Measurements from ENCODE around the gene RRAS. TPM values are rescaled to one million over a fixed set of nuclear protein-coding genes. Genes with fewer than 3 reads are reported as not detected.

The RRAS gene
- total and polyA plus RNA-seq, 4 donors: 4.1 to 18.5 (median 11.1) TPM

DNA sequence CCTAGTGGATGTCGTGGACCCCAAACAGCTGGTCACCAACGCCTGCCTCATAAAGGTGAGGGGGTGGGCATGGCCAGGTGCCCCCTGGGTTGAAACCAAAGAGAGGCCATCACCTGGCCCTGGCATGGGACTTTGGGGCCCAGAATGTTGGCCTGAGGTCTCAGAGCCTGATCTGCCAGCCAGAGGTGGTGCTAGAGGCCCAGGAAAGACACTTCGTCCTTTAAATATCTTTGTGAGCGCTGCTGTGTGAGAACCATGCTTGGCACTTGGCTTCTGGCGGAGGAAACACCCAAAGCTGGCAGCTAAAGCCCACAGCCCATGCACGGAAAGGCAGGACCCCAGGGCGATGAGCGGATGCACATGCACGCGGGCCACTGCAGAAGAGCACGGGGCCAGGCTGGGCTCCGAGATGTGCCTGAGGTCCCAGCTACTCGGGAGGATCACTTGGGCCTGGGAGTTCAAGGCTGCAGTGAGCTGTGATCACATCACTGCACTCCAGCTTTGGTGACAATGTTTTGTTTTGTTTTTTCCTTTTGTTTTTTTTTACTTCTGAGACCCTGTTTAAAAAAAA is 45.1 kb upstream of the RRAS start:
- H3K4me1 ChIP-seq (ENCODE audit: control insufficient read depth in 4 of 4, insufficient read depth in 4 of 4, low read length in 3 of 4): peaks cover 4 to 31% (median 17%) of the 10 kb centered on the region in 4 donors
- H3K27ac ChIP-seq (ENCODE audit: low read depth in 1 of 2, low read length in 2 of 2): no peak overlapping the region
- no peak for DNase-seq (ENCODE audit: low spot score)
- peaks cover 6 to 49% (median 16%) of the 10 kb centered on the region in 4 donors for H3K36me3 ChIP-seq (ENCODE audit: control insufficient read depth in 4 of 4, insufficient read depth in 3 of 4, low read depth in 1 of 4, low read length in 3 of 4)
- no peak for TF ChIP-seq NR2F2 (IDR thresholded peaks at IDR 0.05)
- TF ChIP-seq HNF4A (conservative IDR thresholded peaks at IDR 0.05): no peak
- TF ChIP-seq TAF1 (conservative IDR thresholded peaks at IDR 0.05): no peak
- TF ChIP-seq, protein P1, sequence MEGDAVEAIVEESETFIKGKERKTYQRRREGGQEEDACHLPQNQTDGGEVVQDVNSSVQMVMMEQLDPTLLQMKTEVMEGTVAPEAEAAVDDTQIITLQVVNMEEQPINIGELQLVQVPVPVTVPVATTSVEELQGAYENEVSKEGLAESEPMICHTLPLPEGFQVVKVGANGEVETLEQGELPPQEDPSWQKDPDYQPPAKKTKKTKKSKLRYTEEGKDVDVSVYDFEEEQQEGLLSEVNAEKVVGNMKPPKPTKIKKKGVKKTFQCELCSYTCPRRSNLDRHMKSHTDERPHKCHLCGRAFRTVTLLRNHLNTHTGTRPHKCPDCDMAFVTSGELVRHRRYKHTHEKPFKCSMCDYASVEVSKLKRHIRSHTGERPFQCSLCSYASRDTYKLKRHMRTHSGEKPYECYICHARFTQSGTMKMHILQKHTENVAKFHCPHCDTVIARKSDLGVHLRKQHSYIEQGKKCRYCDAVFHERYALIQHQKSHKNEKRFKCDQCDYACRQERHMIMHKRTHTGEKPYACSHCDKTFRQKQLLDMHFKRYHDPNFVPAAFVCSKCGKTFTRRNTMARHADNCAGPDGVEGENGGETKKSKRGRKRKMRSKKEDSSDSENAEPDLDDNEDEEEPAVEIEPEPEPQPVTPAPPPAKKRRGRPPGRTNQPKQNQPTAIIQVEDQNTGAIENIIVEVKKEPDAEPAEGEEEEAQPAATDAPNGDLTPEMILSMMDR (IDR thresholded peaks at IDR 0.05; ENCODE audit: low read depth, low read length, missing input control): no peak
- TF ChIP-seq, protein P2, sequence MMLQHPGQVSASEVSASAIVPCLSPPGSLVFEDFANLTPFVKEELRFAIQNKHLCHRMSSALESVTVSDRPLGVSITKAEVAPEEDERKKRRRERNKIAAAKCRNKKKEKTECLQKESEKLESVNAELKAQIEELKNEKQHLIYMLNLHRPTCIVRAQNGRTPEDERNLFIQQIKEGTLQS (IDR thresholded peaks at IDR 0.05): no peak
- TF ChIP-seq HNF4G (IDR thresholded peaks at IDR 0.05): no peak
- no peak for TF ChIP-seq RXRA (IDR thresholded peaks at IDR 0.05)
- no peak overlapping the region for H3K4me3 ChIP-seq (ENCODE audit: low read depth in 1 of 3, low read length in 3 of 3)
- H3K9me3 ChIP-seq (ENCODE audit: control insufficient read depth in 4 of 4, low read length in 3 of 4): no peaks in the 10 kb centered on the region
- H3K27me3 ChIP-seq (ENCODE audit: control insufficient read depth in 4 of 4, insufficient read depth in 4 of 4, low read length in 3 of 4): no peaks in the 10 kb centered on the region
- 93% methylated on average over 13 of the region's 13 CpGs for WGBS
- no peak overlapping the region for H3K9ac ChIP-seq (ENCODE audit: low read depth in 1 of 2, low read length in 2 of 2)

DNA sequence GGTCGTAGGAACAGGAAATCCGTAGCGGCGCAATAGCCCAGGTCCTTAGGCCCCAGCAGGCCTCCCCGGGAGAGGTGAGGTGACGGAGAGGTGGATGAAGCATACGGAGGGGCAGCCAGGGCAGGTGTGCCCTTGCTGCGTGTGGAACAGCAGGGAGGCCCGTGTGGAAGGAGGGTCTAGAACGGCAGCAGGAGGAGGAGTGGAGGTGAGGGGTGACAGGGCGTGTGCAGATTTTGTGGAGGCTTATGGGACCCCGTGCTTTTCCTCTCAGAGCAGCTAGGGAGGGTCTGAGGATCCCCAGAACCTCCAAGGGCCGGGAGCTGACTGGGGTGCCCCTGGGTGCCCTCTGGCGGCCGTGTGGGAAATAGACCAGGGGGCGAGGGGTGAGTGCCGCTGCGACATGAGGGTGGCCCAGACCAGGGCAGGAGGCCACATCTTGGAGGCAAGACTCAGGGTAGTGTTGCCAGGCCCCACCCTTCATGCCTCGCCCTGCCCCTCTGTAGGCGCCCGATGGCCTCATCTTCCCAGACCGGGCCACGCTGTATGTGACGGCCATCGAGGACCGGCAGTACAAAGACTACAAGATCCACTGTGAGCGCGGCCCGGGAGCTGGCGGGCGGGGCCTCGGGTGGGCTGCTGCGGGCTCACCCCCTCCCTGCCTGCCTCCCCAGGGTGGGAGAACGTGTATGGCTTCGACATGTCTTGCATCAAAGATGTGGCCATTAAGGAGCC is 44.5 kb upstream of the RRAS start:
- no peak overlapping the region for H3K9ac ChIP-seq (ENCODE audit: low read depth in 1 of 2, low read length in 2 of 2)
- TF ChIP-seq, protein P1 (IDR thresholded peaks at IDR 0.05; ENCODE audit: low read depth, low read length, missing input control): peak; percentile 17
- TF ChIP-seq, protein P3, sequence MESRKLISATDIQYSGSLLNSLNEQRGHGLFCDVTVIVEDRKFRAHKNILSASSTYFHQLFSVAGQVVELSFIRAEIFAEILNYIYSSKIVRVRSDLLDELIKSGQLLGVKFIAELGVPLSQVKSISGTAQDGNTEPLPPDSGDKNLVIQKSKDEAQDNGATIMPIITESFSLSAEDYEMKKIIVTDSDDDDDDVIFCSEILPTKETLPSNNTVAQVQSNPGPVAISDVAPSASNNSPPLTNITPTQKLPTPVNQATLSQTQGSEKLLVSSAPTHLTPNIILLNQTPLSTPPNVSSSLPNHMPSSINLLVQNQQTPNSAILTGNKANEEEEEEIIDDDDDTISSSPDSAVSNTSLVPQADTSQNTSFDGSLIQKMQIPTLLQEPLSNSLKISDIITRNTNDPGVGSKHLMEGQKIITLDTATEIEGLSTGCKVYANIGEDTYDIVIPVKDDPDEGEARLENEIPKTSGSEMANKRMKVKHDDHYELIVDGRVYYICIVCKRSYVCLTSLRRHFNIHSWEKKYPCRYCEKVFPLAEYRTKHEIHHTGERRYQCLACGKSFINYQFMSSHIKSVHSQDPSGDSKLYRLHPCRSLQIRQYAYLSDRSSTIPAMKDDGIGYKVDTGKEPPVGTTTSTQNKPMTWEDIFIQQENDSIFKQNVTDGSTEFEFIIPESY (IDR thresholded peaks at IDR 0.05): no peak
- H3K27ac ChIP-seq (ENCODE audit: low read depth in 1 of 2, low read length in 2 of 2): no peak overlapping the region
- WGBS: 86% methylated on average over 35 of the region's 35 CpGs
- no peak overlapping the region for H3K4me3 ChIP-seq (ENCODE audit: low read depth in 1 of 3, low read length in 3 of 3)
- H3K36me3 ChIP-seq (ENCODE audit: control insufficient read depth in 4 of 4, insufficient read depth in 3 of 4, low read depth in 1 of 4, low read length in 3 of 4): peaks cover 6 to 49% (median 16%) of the 10 kb centered on the region in 4 donors
- H3K4me1 ChIP-seq (ENCODE audit: control insufficient read depth in 4 of 4, insufficient read depth in 4 of 4, low read length in 3 of 4): peaks cover 2 to 31% (median 13%) of the 10 kb centered on the region in 4 donors
- no peaks in the 10 kb centered on the region for H3K27me3 ChIP-seq (ENCODE audit: control insufficient read depth in 4 of 4, insufficient read depth in 4 of 4, low read length in 3 of 4)
- DNase-seq (ENCODE audit: low spot score): no peak
- H3K9me3 ChIP-seq (ENCODE audit: control insufficient read depth in 4 of 4, low read length in 3 of 4): no peaks in the 10 kb centered on the region

DNA sequence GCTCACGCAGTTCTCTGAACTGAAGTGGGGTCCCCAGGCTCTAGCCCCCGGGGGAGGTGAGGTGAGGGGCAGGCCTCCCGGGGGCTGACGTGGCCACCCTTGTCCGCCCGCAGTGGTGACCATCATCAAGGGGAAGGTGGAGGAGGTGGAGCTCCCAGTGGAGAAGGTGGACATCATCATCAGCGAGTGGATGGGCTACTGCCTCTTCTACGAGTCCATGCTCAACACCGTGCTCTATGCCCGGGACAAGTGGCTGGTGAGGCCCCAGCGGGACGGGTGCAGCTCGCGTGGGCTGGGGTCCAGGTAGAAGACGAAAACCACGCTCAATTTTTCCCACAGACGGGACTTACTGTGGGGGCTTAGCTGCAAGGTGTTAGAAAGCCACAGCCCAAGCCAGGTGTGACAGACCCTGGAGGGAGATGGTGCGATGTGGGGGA is 43.9 kb upstream of the RRAS start:
- Histone ChIP-seq H3K27ac (ENCODE audit: low read depth in 1 of 2, low read length in 2 of 2) (no peak overlapping the region), H3K27me3 (ENCODE audit: control insufficient read depth in 4 of 4, insufficient read depth in 4 of 4, low read length in 3 of 4) (no peaks in the 10 kb centered on the region), H3K9ac (ENCODE audit: low read depth in 1 of 2, low read length in 2 of 2) (no peak overlapping the region), H3K36me3 (ENCODE audit: control insufficient read depth in 4 of 4, insufficient read depth in 3 of 4, low read depth in 1 of 4, low read length in 3 of 4) (peaks cover 6 to 49% (median 16%) of the 10 kb centered on the region in 4 donors), H3K4me3 (ENCODE audit: low read depth in 1 of 3, low read length in 3 of 3) (no peak overlapping the region), H3K9me3 (ENCODE audit: control insufficient read depth in 4 of 4, low read length in 3 of 4) (no peaks in the 10 kb centered on the region), H3K4me1 (ENCODE audit: control insufficient read depth in 4 of 4, insufficient read depth in 4 of 4, low read length in 3 of 4) (peaks cover 2 to 30% (median 15%) of the 10 kb centered on the region in 4 donors)
- WGBS: 96% methylated on average over 18 of the region's 18 CpGs
- no peak for DNase-seq (ENCODE audit: low spot score)
- TF ChIP-seq YY1 (IDR thresholded peaks at IDR 0.05) (no peak), FOXA1 (IDR thresholded peaks at IDR 0.05) (no peak), TAF1 (conservative IDR thresholded peaks at IDR 0.05) (no peak), SP1 (IDR thresholded peaks at IDR 0.05) (no peak), GABPA (IDR thresholded peaks at IDR 0.05 in 1 of 2, conservative IDR thresholded peaks at IDR 0.05 in 1 of 2) (no peak), JUND (IDR thresholded peaks at IDR 0.05) (no peak), NR2F2 (IDR thresholded peaks at IDR 0.05) (no peak), EGR1 (IDR thresholded peaks at IDR 0.05; ENCODE audit: low read depth in 2 of 2) (no peak), HNF4A (conservative IDR thresholded peaks at IDR 0.05) (no peak), FOXA2 (IDR thresholded peaks at IDR 0.05) (no peak)
- TF ChIP-seq, protein P1 (IDR thresholded peaks at IDR 0.05; ENCODE audit: low read depth, low read length, missing input control): no peak

All from liver (tissue), 9 donors.